KMS-11 (cell line): ENCODE measurements around the gene TLR7.

Experiments
- H2AFZ ChIP-seq: fragments of 200-600 bp; sonication (generic); 2 replicates; pipeline ENCODE4 v1.6.1; 2016; ENCODE audit warnings: antibody characterized with exemption, mixed run types, low read depth
- H3K27ac ChIP-seq: fragments of 200-600 bp; sonication (generic); 2 replicates; pipeline ENCODE4 v1.6.1; 2016; ENCODE audit warnings: mild to moderate bottlenecking, mixed run types
- H3K27me3 ChIP-seq: fragments of 200-600 bp; sonication (generic); 2 replicates; pipeline ENCODE4 v1.6.1; 2017; ENCODE audit warnings: mild to moderate bottlenecking, low read depth, mixed run types, moderate library complexity; ENCODE audit not compliant: insufficient read depth
- H3K36me3 ChIP-seq: fragments of 200-600 bp; sonication (generic); 2 replicates; pipeline ENCODE4 v1.6.1; 2017; ENCODE audit warnings: mild to moderate bottlenecking, mixed run types; ENCODE audit not compliant: insufficient read depth
- H3K4me1 ChIP-seq: fragments of 200-600 bp; sonication (generic); 2 replicates; pipeline ENCODE4 v1.6.1; 2016; ENCODE audit warnings: mild to moderate bottlenecking, low read depth, mixed run types; ENCODE audit not compliant: poor library complexity, severe bottlenecking
- H3K4me2 ChIP-seq: fragments of 200-600 bp; sonication (generic); 2 replicates; pipeline ENCODE4 v1.7.0; 2016; ENCODE audit warnings: mild to moderate bottlenecking, mixed run types
- H3K4me3 ChIP-seq: fragments of 200-600 bp; sonication (generic); IDR thresholded peaks from 2 replicates; pipeline ENCODE4 v1.6.1; 2017; ENCODE audit warnings: low read depth, low read length, mixed read lengths; ENCODE audit not compliant: insufficient read depth
- H3K79me2 ChIP-seq: fragments of 200-600 bp; sonication (generic); 2 replicates; pipeline ENCODE4 v1.6.1; 2016; ENCODE audit warnings: low read depth, mixed run types; ENCODE audit not compliant: insufficient read depth
- H3K9ac ChIP-seq: fragments of 200-600 bp; sonication (generic); 2 replicates; pipeline ENCODE4 v1.6.1; 2016; ENCODE audit warnings: mild to moderate bottlenecking, mixed run types
- H4K20me1 ChIP-seq: fragments of 200-600 bp; sonication (generic); 2 replicates; pipeline ENCODE4 v1.6.1; 2016; ENCODE audit warnings: mild to moderate bottlenecking, mixed run types; ENCODE audit not compliant: insufficient read depth
- TF ChIP-seq, protein P1 (sequence below): fragments of 200-600 bp; sonication (generic); conservative IDR thresholded peaks from 2 replicates; pipeline ENCODE4 v1.6.1; 2017; ENCODE audit warnings: low read depth, mild to moderate bottlenecking, antibody characterized with exemption, low read length, moderate library complexity, mixed read lengths

TLR7 gene

DNA sequence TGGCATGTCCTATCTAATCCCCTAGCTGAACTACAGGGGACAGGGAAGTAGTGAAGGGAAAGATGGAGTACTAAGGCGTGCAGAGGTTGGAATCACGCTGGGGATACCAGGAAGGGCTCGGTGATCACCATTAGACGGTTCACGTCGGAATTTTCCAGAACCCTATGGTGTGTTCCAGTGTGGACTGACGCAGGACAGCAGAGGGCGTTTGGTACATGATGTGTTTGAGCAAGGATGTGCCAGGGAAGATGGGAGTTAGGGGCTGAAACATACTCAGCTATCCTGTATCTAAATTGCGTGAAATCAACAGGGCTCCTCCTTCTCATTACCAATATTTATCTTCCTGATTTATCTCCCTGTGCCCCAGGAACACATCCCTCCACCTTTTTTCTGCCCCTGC, 41.9 kb upstream of the TLR7 start:
- Histone ChIP-seq H3K4me3 (no peak overlapping the region), H2AFZ (no peak overlapping the region), H4K20me1 (no peaks in the 10 kb centered on the region), H3K36me3 (no peaks in the 10 kb centered on the region; the same call in 1 of the 2 replicates), H3K9ac (no peak overlapping the region), H3K4me2 (no peak overlapping the region), H3K27ac (no peak overlapping the region), H3K27me3 (no peaks in the 10 kb centered on the region), H3K4me1 (no peaks in the 10 kb centered on the region), H3K79me2 (no peaks in the 10 kb centered on the region)
- TF ChIP-seq, protein P1, sequence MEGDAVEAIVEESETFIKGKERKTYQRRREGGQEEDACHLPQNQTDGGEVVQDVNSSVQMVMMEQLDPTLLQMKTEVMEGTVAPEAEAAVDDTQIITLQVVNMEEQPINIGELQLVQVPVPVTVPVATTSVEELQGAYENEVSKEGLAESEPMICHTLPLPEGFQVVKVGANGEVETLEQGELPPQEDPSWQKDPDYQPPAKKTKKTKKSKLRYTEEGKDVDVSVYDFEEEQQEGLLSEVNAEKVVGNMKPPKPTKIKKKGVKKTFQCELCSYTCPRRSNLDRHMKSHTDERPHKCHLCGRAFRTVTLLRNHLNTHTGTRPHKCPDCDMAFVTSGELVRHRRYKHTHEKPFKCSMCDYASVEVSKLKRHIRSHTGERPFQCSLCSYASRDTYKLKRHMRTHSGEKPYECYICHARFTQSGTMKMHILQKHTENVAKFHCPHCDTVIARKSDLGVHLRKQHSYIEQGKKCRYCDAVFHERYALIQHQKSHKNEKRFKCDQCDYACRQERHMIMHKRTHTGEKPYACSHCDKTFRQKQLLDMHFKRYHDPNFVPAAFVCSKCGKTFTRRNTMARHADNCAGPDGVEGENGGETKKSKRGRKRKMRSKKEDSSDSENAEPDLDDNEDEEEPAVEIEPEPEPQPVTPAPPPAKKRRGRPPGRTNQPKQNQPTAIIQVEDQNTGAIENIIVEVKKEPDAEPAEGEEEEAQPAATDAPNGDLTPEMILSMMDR: no peak

DNA sequence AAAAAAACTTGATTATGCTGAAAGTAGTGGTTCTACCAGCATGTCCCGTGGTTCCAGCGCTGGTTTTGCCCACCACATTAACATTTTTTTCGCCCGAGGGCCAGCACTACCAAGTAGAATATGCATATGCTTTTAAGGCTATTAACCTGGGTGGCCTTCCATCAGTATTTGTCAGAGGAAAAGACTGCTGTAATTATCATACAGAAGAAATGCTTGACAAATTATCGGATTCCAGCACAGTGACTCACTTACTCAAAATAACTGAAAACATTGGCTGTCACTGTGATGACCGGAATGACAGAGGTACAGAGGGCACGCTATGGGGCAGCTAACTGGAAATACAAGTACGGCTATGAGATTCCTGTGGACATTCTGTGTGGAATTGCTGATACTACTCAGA, 41.1 kb upstream of the TLR7 start:
- H3K4me3 ChIP-seq: no peak overlapping the region
- H3K36me3 ChIP-seq: no peaks in the 10 kb centered on the region; the same call in 1 of the 2 replicates
- no peaks in the 10 kb centered on the region for H3K79me2 ChIP-seq
- H3K4me1 ChIP-seq: no peaks in the 10 kb centered on the region
- no peak overlapping the region for H2AFZ ChIP-seq
- TF ChIP-seq, protein P1: no peak
- H3K4me2 ChIP-seq: no peak overlapping the region
- no peaks in the 10 kb centered on the region for H3K27me3 ChIP-seq
- H3K9ac ChIP-seq: no peak overlapping the region
- no peak overlapping the region for H3K27ac ChIP-seq
- H4K20me1 ChIP-seq: no peaks in the 10 kb centered on the region

DNA sequence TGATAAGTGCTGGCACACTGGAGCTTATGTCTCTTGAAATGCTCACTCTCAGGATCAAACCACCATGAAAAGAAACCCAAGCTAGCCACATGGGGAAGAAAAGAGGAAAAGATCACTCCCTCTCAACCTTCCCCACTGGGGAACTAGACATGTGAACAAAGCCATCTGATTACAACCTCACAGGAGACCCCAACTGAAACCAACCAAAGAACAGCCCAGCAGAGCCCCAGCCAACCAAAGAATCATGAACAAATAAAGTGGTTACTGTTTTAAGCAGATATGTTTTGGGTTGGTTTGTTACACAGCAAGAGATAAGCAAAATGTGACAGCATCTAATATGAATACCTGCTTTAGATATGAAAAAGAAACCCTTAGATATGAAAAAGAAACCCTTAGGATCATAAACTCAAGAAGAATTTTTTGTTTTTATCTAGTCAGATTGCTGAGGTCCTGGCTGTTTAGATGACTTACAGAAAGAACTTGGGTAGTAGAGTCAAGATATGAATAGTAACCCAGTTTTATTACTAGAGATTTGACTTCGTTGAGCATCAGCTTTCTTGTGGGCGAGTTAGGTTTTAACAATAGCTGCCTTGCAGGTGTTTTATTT, 23.7 kb upstream of the TLR7 start:
- Histone ChIP-seq H3K4me3 (no peak overlapping the region), H3K27me3 (no peaks in the 10 kb centered on the region)

DNA sequence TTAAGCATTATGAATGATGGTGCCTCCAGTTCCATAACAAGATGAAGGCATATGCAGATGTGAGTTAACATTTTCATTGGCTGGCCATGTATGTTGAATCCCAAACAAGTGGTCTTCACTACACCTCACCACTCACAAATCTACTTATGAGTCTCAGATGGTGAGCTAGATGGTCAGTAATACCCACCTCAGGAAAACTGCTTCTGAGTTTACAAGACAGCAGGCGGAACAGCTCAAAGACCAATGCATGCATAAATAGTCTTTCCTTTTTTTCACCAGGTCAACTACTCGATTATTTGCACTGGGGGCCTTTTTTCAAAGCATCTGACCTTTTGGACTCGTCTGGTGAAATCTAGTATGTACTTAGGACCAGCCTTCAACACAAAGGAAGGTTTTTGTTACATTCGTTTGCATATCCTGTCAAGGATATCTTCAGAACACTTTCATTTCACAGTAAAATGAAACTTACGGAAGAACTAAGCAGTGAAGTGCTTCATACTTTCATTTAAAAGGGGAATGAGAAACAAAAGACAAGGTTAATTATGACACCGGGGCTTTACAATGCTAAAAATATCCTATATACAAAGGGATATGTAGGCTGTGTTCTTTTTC, 23.1 kb upstream of the TLR7 start:
- Histone ChIP-seq H3K36me3 (no peaks in the 10 kb centered on the region), H3K4me1 (peaks cover 3% of the 10 kb centered on the region), H3K27ac (no peak overlapping the region), H4K20me1 (no peaks in the 10 kb centered on the region), H3K4me2 (no peak overlapping the region), H3K4me3 (no peak overlapping the region), H3K27me3 (no peaks in the 10 kb centered on the region), H3K79me2 (no peaks in the 10 kb centered on the region), H3K9ac (no peak overlapping the region), H2AFZ (no peak overlapping the region)
- TF ChIP-seq, protein P1: no peak

More for the DNA sequence above, 23.7 kb upstream of the TLR7 start:
- no peak overlapping the region for H3K9ac ChIP-seq
- H3K27ac ChIP-seq: no peak overlapping the region
- no peaks in the 10 kb centered on the region for H3K36me3 ChIP-seq
- TF ChIP-seq, protein P1: no peak
- H3K4me1 ChIP-seq: peaks cover 3% of the 10 kb centered on the region
- H2AFZ ChIP-seq: no peak overlapping the region
- H3K4me2 ChIP-seq: no peak overlapping the region
- H4K20me1 ChIP-seq: no peaks in the 10 kb centered on the region
- H3K79me2 ChIP-seq: no peaks in the 10 kb centered on the region
